ENCODE measurements around the gene NKD1.

The NKD1 gene

GRCh38 chr16:50695017-50696000, 147.1 kb downstream of the NKD1 start:
- H3K4me3 Mint-ChIP-seq = peak overlapping the region; percentile 91
- H3K9me3 Mint-ChIP-seq = no peaks in the 10 kb centered on the region
- intact Hi-C loops (cut with micrococcal nuclease) = loop anchor here (1.0 to 5.0 kb wide), 5 partner anchors 10 to 418 kb away; partner anchors contain the start of genes CYLD and SNX20
- no peaks in the 10 kb centered on the region for H3K27me3 Mint-ChIP-seq
- H3K4me1 Mint-ChIP-seq (ENCODE audit: low read depth) = peaks cover 87% of the 10 kb centered on the region
- H3K27ac Mint-ChIP-seq = peak overlapping the region; percentile 91
- peaks cover 44% of the 10 kb centered on the region for H3K36me3 Mint-ChIP-seq (ENCODE audit: low read depth)

- Mint-ChIP-seq H3K27ac (peak overlapping the region; percentile 91), H3K27me3 (no peaks in the 10 kb centered on the region), H3K4me1 (ENCODE audit: low read depth) (peaks cover 85% of the 10 kb centered on the region), H3K4me3 (peak overlapping the region; percentile 91), H3K9me3 (no peaks in the 10 kb centered on the region), H3K36me3 (ENCODE audit: low read depth) (peaks cover 52% of the 10 kb centered on the region)
- intact Hi-C loops (cut with micrococcal nuclease) = loop anchor here (5.0 kb wide), 2 partner anchors 46 to 419 kb away; partner anchors contain the start of gene CYLD
Observed at GRCh38 chr16:50696126-50696525, 147.9 kb downstream of the NKD1 start.

- Mint-ChIP-seq H3K4me1 (ENCODE audit: low read depth) (peaks cover 90% of the 10 kb centered on the region), H3K27me3 (no peaks in the 10 kb centered on the region), H3K36me3 (ENCODE audit: low read depth) (peaks cover 59% of the 10 kb centered on the region), H3K27ac (peak overlapping the region; percentile 91), H3K4me3 (peak overlapping the region; percentile 91), H3K9me3 (no peaks in the 10 kb centered on the region)
- intact Hi-C loops (cut with micrococcal nuclease) = loop anchor here (5.0 kb wide), 2 partner anchors 46 to 419 kb away; partner anchors contain the start of gene CYLD
Observed at GRCh38 chr16:50696575-50697420, 148.6 kb downstream of the NKD1 start.

- intact Hi-C loops (cut with micrococcal nuclease) = loop anchor here (5.0 kb wide), 2 partner anchors 45 to 420 kb away; partner anchors contain the start of gene CYLD
- Mint-ChIP-seq H3K36me3 (ENCODE audit: low read depth) (peaks cover 65% of the 10 kb centered on the region), H3K4me1 (ENCODE audit: low read depth) (peaks cover 87% of the 10 kb centered on the region), H3K27me3 (no peaks in the 10 kb centered on the region), H3K27ac (peak overlapping the region; percentile 91), H3K4me3 (peak overlapping the region; percentile 80), H3K9me3 (no peaks in the 10 kb centered on the region)
Observed at GRCh38 chr16:50697421-50697715, 149.2 kb downstream of the NKD1 start.

GRCh38 chr16:50697881-50698767, 149.9 kb downstream of the NKD1 start:
- Mint-ChIP-seq H3K4me1 (ENCODE audit: low read depth) (peaks cover 83% of the 10 kb centered on the region), H3K9me3 (no peaks in the 10 kb centered on the region), H3K27me3 (no peaks in the 10 kb centered on the region), H3K4me3 (peak overlapping the region; percentile 80), H3K27ac (peak overlapping the region; percentile 91), H3K36me3 (ENCODE audit: low read depth) (peaks cover 72% of the 10 kb centered on the region)
- intact Hi-C loops (cut with micrococcal nuclease) = loop anchor here (1.0 to 5.0 kb wide), 3 partner anchors 11 to 421 kb away; partner anchors contain the start of gene CYLD
